ENCODE data around the gene PRG3. TPM values are rescaled to one million over a fixed set of nuclear protein-coding genes. Genes with fewer than 3 reads are reported as not detected.

Gene PRG3
- total and polyA plus RNA-seq, 2 of the 4 experiments (the other 2 are of a cell fraction): not detected

GRCh38 chr11:57416436-57416835 lies 35.5 kb upstream of the PRG3 start:
- H2BK20ac ChIP-seq (ENCODE audit: low read depth, low read length): no peak overlapping the region
- H3K56ac ChIP-seq (ENCODE audit: extremely low read depth, insufficient read depth, low read length): no peak overlapping the region
- H2AK9ac ChIP-seq (replicated peaks; ENCODE audit: low read depth, low read length, poor library complexity): no peak overlapping the region
- ATAC-seq (ENCODE audit: low read depth) (no peak), DNase-seq (no peak)
- in situ Hi-C loops (cut with MboI; ENCODE audit: low sequenced_read_pairs) (no loop called here), dilution Hi-C loops (cut with HindIII; ENCODE audit: low sequenced_read_pairs, unreplicated experiment) (no loop called here), intact Hi-C loops (cut with micrococcal nuclease) (no loop called here)
- no peak overlapping the region for H3K4me3 ChIP-seq (ENCODE audit: insufficient read depth, low read depth, low read length)
- no peaks in the 10 kb centered on the region for H3K79me1 ChIP-seq (ENCODE audit: low read depth in 1 of 2, low read length in 2 of 2)
- H4K5ac ChIP-seq (ENCODE audit: low read depth, low read length): no peak overlapping the region
- no peaks in the 10 kb centered on the region for H3K9me3 ChIP-seq (ENCODE audit: control insufficient read depth, insufficient read depth, low read length)
- H2AK5ac ChIP-seq (ENCODE audit: low read depth, low read length): no peak overlapping the region
- no peak overlapping the region for H4K91ac ChIP-seq (ENCODE audit: insufficient read depth, low read depth, low read length)
- WGBS, 2 experiments (ENCODE audit: extremely low coverage in 2 of 2, insufficient read length in 1 of 2): no CpG with 5 or more reads among the region's 3 CpGs
- no peak overlapping the region for H3K4me2 ChIP-seq (ENCODE audit: low read depth, low read length)
- no peak overlapping the region for H4K8ac ChIP-seq (ENCODE audit: low read depth in 2 of 2, low read length in 2 of 2)
- H3K14ac ChIP-seq (replicated peaks; ENCODE audit: low read depth, low read length): no peak overlapping the region
- peaks cover 28% of the 10 kb centered on the region for H3K36me3 ChIP-seq (ENCODE audit: control insufficient read depth, insufficient read depth, low read length)
- ChIA-PET POLR2A (ENCODE audit: unreplicated experiment) (no interaction called here), CTCF (no interaction called here)
- no peak overlapping the region for H3K9ac ChIP-seq (ENCODE audit: low read depth, low read length)
- H3K27ac ChIP-seq (ENCODE audit: insufficient read depth, low read length): no peak overlapping the region
- no peaks in the 10 kb centered on the region for H3K27me3 ChIP-seq (ENCODE audit: control insufficient read depth, insufficient read depth, low read length)
- no peak overlapping the region for H3K18ac ChIP-seq (ENCODE audit: low read depth, low read length)
- H3K23ac ChIP-seq (ENCODE audit: low read depth, low read length): no peak overlapping the region
- no peaks in the 10 kb centered on the region for H4K20me1 ChIP-seq (ENCODE audit: insufficient read depth, low read length)
- no peaks in the 10 kb centered on the region for H3K4me1 ChIP-seq (ENCODE audit: control insufficient read depth, insufficient read depth, low read length)
- H2BK15ac ChIP-seq (ENCODE audit: low read depth, low read length): no peak overlapping the region
- no TSS peak for BruUV-seq (replicated peaks)
- no peak for TF ChIP-seq SMC3 (IDR thresholded peaks at IDR 0.05; ENCODE audit: low read depth, low read length)
- no peak for TF ChIP-seq MAFK (IDR thresholded peaks at IDR 0.05; ENCODE audit: low read depth, low read length)
- no peak for TF ChIP-seq RFX5 (IDR thresholded peaks at IDR 0.05; ENCODE audit: low read depth, low read length)
- H2AFZ ChIP-seq (replicated peaks; ENCODE audit: low read length, poor library complexity): no peak overlapping the region
- H3K9me1 ChIP-seq (ENCODE audit: insufficient read depth, low read length): no peaks in the 10 kb centered on the region; the same call in 1 of the 2 replicates
- H2BK5ac ChIP-seq (ENCODE audit: low read depth, low read length, poor library complexity, severe bottlenecking): no peak overlapping the region
- no peak overlapping the region for H2BK120ac ChIP-seq (ENCODE audit: low read depth, low read length)
- H3K4ac ChIP-seq (ENCODE audit: low read depth, low read length): no peak overlapping the region

Data from IMR-90 (cell line).